ENCODE results near the gene SLC13A5.

SLC13A5 gene

DNA sequence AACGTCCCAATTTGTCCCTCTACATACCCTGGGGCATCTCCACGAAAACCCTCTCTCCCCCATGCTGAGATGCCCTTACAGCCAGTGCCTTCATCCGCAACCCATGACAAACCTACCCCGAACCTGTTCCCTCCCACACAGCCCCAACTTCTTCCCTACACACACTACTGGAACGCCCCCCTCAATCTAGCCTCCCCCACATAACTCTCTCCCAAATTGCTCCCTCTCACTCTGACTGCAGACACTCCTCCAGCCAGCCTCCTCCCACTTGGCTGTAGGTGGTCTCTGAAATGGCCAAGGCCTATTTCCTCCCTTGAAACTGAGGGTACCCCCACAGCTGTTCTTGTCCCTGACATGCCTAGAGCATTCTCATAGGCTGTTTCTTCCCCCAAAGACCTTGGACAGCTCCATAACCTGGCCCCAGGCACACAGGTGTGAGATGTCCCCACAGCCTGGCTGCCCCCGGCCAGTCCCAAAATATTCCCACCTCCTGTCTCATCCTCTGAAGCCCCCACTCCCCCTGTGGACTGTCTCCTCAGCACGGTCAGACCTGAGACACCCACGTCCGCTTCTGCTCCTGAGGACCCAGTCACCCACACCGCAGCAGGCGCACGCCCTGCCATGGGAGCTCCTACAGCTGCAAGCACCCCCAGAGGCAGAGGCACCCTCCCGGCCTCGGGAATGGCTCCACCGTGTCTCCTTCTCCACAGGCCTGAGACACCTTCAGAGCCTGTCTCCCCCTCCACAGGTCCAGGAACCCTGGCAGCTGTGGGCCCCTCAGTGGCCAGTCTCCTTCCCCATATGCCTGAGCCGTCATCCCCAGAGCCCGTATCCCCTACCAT lies 76.3 kb downstream of the SLC13A5 start:
- DNase-seq: no peak

DNA sequence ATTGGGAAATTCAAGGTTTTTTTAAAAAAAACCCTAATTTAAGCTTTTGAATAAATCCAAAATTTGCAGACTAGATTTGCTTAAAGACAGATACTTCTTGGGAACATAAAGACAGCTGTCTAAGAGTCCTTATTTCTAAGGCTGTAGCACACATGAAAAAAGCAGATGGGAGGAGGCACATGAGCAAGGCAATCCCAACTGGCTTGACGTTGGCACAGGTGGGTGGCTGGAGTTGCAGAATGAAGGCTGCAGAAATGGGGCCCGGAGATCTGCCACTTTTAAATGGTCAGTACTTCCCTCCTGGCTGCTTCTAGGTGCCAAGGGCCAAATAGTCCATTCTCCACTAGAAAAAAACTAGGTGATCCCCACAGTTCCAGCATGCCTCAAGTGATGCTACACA lies 77.1 kb downstream of the SLC13A5 start:
- no peak for DNase-seq
